DLD1 (cell line): ENCODE data around the gene KMT2E.

ENCODE experiments used
- in situ Hi-C: cut with HindIII; loops from 2 replicates; pipeline ENCODE4 v1.10.0; 2017; ENCODE audit warnings: low sequenced_read_pairs

KMT2E gene

GRCh38 chr7:105157278-105157677, 143.3 kb downstream of the KMT2E start:
- in situ Hi-C loops: no loop called here

GRCh38 chr7:105161366-105161765, 147.4 kb downstream of the KMT2E start:
- in situ Hi-C loops: no loop called here
